Measurements from ENCODE around the gene GABRG3.

- TF ChIP-seq, protein P1, sequence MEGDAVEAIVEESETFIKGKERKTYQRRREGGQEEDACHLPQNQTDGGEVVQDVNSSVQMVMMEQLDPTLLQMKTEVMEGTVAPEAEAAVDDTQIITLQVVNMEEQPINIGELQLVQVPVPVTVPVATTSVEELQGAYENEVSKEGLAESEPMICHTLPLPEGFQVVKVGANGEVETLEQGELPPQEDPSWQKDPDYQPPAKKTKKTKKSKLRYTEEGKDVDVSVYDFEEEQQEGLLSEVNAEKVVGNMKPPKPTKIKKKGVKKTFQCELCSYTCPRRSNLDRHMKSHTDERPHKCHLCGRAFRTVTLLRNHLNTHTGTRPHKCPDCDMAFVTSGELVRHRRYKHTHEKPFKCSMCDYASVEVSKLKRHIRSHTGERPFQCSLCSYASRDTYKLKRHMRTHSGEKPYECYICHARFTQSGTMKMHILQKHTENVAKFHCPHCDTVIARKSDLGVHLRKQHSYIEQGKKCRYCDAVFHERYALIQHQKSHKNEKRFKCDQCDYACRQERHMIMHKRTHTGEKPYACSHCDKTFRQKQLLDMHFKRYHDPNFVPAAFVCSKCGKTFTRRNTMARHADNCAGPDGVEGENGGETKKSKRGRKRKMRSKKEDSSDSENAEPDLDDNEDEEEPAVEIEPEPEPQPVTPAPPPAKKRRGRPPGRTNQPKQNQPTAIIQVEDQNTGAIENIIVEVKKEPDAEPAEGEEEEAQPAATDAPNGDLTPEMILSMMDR (conservative IDR thresholded peaks at IDR 0.05; ENCODE audit: low read depth, low read length), result no peak
- TF ChIP-seq NFE2L2 (IDR thresholded peaks at IDR 0.05; ENCODE audit: low read depth, low read length) (no peak), FOS (IDR thresholded peaks at IDR 0.05; ENCODE audit: low read depth, low read length) (no peak), RFX5 (IDR thresholded peaks at IDR 0.05; ENCODE audit: low read depth, low read length) (no peak), RAD21 (IDR thresholded peaks at IDR 0.05; ENCODE audit: low read length) (no peak), CEBPB (IDR thresholded peaks at IDR 0.05; ENCODE audit: low read depth, low read length) (no peak), POLR2A (IDR thresholded peaks at IDR 0.05; ENCODE audit: low read depth, low read length) (no peak), RCOR1 (IDR thresholded peaks at IDR 0.05; ENCODE audit: insufficient replicate concordance, low read length) (no peak), ELK1 (IDR thresholded peaks at IDR 0.05; ENCODE audit: borderline replicate concordance, low read depth, low read length) (no peak)
- TF ChIP-seq, protein P2, sequence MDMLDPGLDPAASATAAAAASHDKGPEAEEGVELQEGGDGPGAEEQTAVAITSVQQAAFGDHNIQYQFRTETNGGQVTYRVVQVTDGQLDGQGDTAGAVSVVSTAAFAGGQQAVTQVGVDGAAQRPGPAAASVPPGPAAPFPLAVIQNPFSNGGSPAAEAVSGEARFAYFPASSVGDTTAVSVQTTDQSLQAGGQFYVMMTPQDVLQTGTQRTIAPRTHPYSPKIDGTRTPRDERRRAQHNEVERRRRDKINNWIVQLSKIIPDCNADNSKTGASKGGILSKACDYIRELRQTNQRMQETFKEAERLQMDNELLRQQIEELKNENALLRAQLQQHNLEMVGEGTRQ (IDR thresholded peaks at IDR 0.05; ENCODE audit: low read depth, low read length), result no peak
Measured at GRCh38 chr15:27561816-27562215, 590.8 kb downstream of the GABRG3 start.

Measured in IMR-90 (cell line).